ENCODE results near the gene CRYBA4.

DNA sequence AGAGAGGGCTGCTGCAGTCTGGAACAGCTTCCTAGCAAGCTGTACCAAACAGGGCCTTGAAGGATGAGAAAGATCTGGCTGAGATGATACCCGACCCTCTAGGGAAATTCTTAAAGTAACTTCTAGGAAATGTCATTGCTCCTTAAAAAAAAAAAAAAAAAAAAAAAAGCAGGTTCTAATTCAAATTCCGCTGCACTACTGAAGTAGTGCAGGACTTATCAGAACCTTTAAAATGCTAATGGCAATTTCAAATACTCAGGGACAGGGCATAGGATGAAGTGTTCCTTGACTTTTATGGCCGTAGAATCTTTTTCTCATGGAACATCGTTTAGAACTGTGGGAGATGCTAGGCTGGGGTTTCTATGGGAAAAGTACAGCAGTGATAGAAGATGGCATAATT is 48.7 kb downstream of the CRYBA4 start:
- TF ChIP-seq, protein P1, sequence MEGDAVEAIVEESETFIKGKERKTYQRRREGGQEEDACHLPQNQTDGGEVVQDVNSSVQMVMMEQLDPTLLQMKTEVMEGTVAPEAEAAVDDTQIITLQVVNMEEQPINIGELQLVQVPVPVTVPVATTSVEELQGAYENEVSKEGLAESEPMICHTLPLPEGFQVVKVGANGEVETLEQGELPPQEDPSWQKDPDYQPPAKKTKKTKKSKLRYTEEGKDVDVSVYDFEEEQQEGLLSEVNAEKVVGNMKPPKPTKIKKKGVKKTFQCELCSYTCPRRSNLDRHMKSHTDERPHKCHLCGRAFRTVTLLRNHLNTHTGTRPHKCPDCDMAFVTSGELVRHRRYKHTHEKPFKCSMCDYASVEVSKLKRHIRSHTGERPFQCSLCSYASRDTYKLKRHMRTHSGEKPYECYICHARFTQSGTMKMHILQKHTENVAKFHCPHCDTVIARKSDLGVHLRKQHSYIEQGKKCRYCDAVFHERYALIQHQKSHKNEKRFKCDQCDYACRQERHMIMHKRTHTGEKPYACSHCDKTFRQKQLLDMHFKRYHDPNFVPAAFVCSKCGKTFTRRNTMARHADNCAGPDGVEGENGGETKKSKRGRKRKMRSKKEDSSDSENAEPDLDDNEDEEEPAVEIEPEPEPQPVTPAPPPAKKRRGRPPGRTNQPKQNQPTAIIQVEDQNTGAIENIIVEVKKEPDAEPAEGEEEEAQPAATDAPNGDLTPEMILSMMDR (IDR thresholded peaks at IDR 0.05), result no peak
- TF ChIP-seq POLR2A (IDR thresholded peaks at IDR 0.05; ENCODE audit: low read depth), result no peak
- no peak for TF ChIP-seq POLR2AphosphoS5 (IDR thresholded peaks at IDR 0.05)
- no peak for TF ChIP-seq EP300 (IDR thresholded peaks at IDR 0.05)
